ENCODE results near the gene CENPK. TPM values are rescaled to one million over a fixed set of nuclear protein-coding genes. Genes with fewer than 3 reads are reported as not detected.

The CENPK gene
- total RNA-seq, 3 donors from 2014 or later, result 5.5 to 20.5 (median 7.4) TPM

GRCh38 chr5:65577141-65577540, 14.2 kb upstream of the CENPK start:
- Histone ChIP-seq H3K9me3 (no peaks in the 10 kb centered on the region), H3K4me1 (ENCODE audit: low read depth) (no peaks in the 10 kb centered on the region), H3K4me3 (no peak overlapping the region), H3K36me3 (ENCODE audit: low read depth) (no peaks in the 10 kb centered on the region)
- DNase-seq (no peak), ATAC-seq (no peak)
- intact Hi-C loops (cut with DNase I, micrococcal nuclease), result no loop called here
- no peak for TF ChIP-seq CTCF (IDR thresholded peaks at IDR 0.05)

- intact Hi-C loops (cut with DNase I, micrococcal nuclease), result no loop called here
- no peak for TF ChIP-seq CTCF (IDR thresholded peaks at IDR 0.05)
- H3K9me3 ChIP-seq, result no peaks in the 10 kb centered on the region
- peaks cover 2% of the 10 kb centered on the region for H3K4me1 ChIP-seq (ENCODE audit: low read depth)
- DNase-seq (no peak), ATAC-seq (peak; percentile 70)
- H3K4me3 ChIP-seq, result no peak overlapping the region
- no peaks in the 10 kb centered on the region for H3K36me3 ChIP-seq (ENCODE audit: low read depth)
Observed at GRCh38 chr5:65570598-65571226, 7.7 kb upstream of the CENPK start.

- H3K4me3 ChIP-seq, result no peak overlapping the region
- intact Hi-C loops (cut with DNase I, micrococcal nuclease), result no loop called here
- DNase-seq, result no peak
- no peak for ATAC-seq
- H3K9me3 ChIP-seq, result no peaks in the 10 kb centered on the region
- H3K36me3 ChIP-seq (ENCODE audit: low read depth), result no peaks in the 10 kb centered on the region
- H3K4me1 ChIP-seq (ENCODE audit: low read depth), result peaks cover 17% of the 10 kb centered on the region
- TF ChIP-seq CTCF (IDR thresholded peaks at IDR 0.05), result no peak
Observed at GRCh38 chr5:65566505-65566904, 3.5 kb upstream of the CENPK start.

- no peaks in the 10 kb centered on the region for H3K9me3 ChIP-seq
- intact Hi-C loops (cut with DNase I, micrococcal nuclease), result no loop called here
Observed at GRCh38 chr5:65563777-65564176, 809 bp upstream of the CENPK start.

GRCh38 chr5:65556718-65557117, 6.2 kb downstream of the CENPK start:
- intact Hi-C loops (cut with DNase I, micrococcal nuclease), result no loop called here
- ATAC-seq (no peak), DNase-seq (no peak)
- no peak for TF ChIP-seq CTCF (IDR thresholded peaks at IDR 0.05)
- no peaks in the 10 kb centered on the region for H3K36me3 ChIP-seq (ENCODE audit: low read depth)
- no peak overlapping the region for H3K4me3 ChIP-seq
- no peaks in the 10 kb centered on the region for H3K9me3 ChIP-seq
- H3K4me1 ChIP-seq (ENCODE audit: low read depth), result no peaks in the 10 kb centered on the region

More at GRCh38 chr5:65563777-65564176, 809 bp upstream of the CENPK start:
- DNase-seq (no peak), ATAC-seq (no peak)
- Histone ChIP-seq H3K4me1 (ENCODE audit: low read depth) (peaks cover 15% of the 10 kb centered on the region), H3K4me3 (peak overlapping the region; percentile 52), H3K36me3 (ENCODE audit: low read depth) (no peaks in the 10 kb centered on the region)
- no peak for TF ChIP-seq CTCF (IDR thresholded peaks at IDR 0.05)

GRCh38 chr5:65556181-65556580, 6.8 kb downstream of the CENPK start:
- no peak for TF ChIP-seq CTCF (IDR thresholded peaks at IDR 0.05)

More at GRCh38 chr5:65556181-65556580, 6.8 kb downstream of the CENPK start:
- ATAC-seq (no peak), DNase-seq (no peak)
- Histone ChIP-seq H3K9me3 (no peaks in the 10 kb centered on the region), H3K4me1 (ENCODE audit: low read depth) (no peaks in the 10 kb centered on the region), H3K36me3 (ENCODE audit: low read depth) (no peaks in the 10 kb centered on the region), H3K4me3 (no peak overlapping the region)
- intact Hi-C loops (cut with DNase I, micrococcal nuclease), result no loop called here
